Activated CD4-positive, CD25-positive, alpha-beta regulatory T cell (primary cell): ENCODE data around the gene RBM33.
A peak's percentile ranks its signal among the peaks of the same experiment; 100 is the strongest.
"Not testable (repeated sequence)": the region's sequence is repeated elsewhere in the genome, so short reads cannot be mapped to it uniquely, and the experiment has no call there.

Source experiments
- DNase-seq, 4 experiments: peaks; one replicate each; lab custom pipeline; 2025; lab: John Stamatoyannopoulos, UW

The RBM33 gene

GRCh38 chr7:155644178-155644970, at the start of gene RBM33:
Gene RBM33 (plus strand): TSS chr7:155644661. CDS start chr7:155644877, 216 bp downstream.
- DNase-seq = peak; percentile 65 to 84 (median 68)

- no peak for DNase-seq
Observed at GRCh38 chr7:155594961-155595366, 49.5 kb upstream of the RBM33 start.

- DNase-seq = no peak
Observed at GRCh38 chr7:155597753-155598140, 46.7 kb upstream of the RBM33 start.

GRCh38 chr7:155598810-155599210, 45.7 kb upstream of the RBM33 start:
- peak; percentile 54 to 87 (median 73) for DNase-seq

- no peak for DNase-seq
Observed at GRCh38 chr7:155602156-155602555, 42.3 kb upstream of the RBM33 start.

GRCh38 chr7:155602750-155603149, 41.7 kb upstream of the RBM33 start:
- DNase-seq = no peak

GRCh38 chr7:155603205-155603857, 41.1 kb upstream of the RBM33 start:
- no peak for DNase-seq

GRCh38 chr7:155603858-155604503, 40.5 kb upstream of the RBM33 start:
- no peak for DNase-seq

- DNase-seq = no peak
Observed at GRCh38 chr7:155604504-155604997, 39.9 kb upstream of the RBM33 start.

GRCh38 chr7:155609185-155609584, 35.3 kb upstream of the RBM33 start:
- DNase-seq = no peak

- no peak for DNase-seq
Observed at GRCh38 chr7:155610633-155611193, 33.7 kb upstream of the RBM33 start.

- DNase-seq = no peak
Observed at GRCh38 chr7:155611808-155612447, 32.5 kb upstream of the RBM33 start.

- DNase-seq = no peak
Observed at GRCh38 chr7:155612658-155613057, 31.8 kb upstream of the RBM33 start.

- not testable (repeated sequence) for DNase-seq
Observed at GRCh38 chr7:155615085-155615484, 29.4 kb upstream of the RBM33 start.

GRCh38 chr7:155618708-155619633, 25.5 kb upstream of the RBM33 start:
- no peak for DNase-seq

GRCh38 chr7:155619634-155620271, 24.7 kb upstream of the RBM33 start:
- DNase-seq = no peak

- DNase-seq = no peak
Observed at GRCh38 chr7:155620497-155620896, 24.0 kb upstream of the RBM33 start.

GRCh38 chr7:155621418-155621980, 23.0 kb upstream of the RBM33 start:
- no peak for DNase-seq

GRCh38 chr7:155624412-155624811, 20.0 kb upstream of the RBM33 start:
- no peak for DNase-seq

GRCh38 chr7:155625557-155625956, 18.9 kb upstream of the RBM33 start:
- DNase-seq = no peak
